PC-3 (cell line): ENCODE results near the gene TOMM34. TPM values are rescaled to one million over a fixed set of nuclear protein-coding genes. Genes with fewer than 3 reads are reported as not detected.

Experiments used
- ATAC-seq: fragments of 200-7000 bp; cut with Tn5 transposase; 2 replicates; pipeline ENCODE4 v1.9.1; 2020; ENCODE audit warnings: mild to moderate bottlenecking, moderate library complexity
- BruUV-seq: library from RNA; stranded (reverse); fragments of 400-500 nt; replicated peaks from 2 replicates; lab custom pipeline; 2021; lab: Mats Ljungman, UMichigan
- CTCF ChIA-PET: fragments of 300-600 bp; sonication (Branson Sonifier 250); formaldehyde crosslinking; loops from one replicate; lab custom pipeline; 2022; ENCODE audit warnings: antibody characterized with exemption; lab: Charles Lee
- POLR2A ChIA-PET: fragments of 300-600 bp; sonication (Branson Sonifier 250); formaldehyde crosslinking; loops from one replicate; lab custom pipeline; 2022; ENCODE audit warnings: antibody characterized with exemption; ENCODE audit not compliant: unreplicated experiment; lab: Charles Lee
- DNase-seq: peaks from one replicate; pipeline ENCODE4 v3.0.0-alpha.2; 2015
- H2AFZ ChIP-seq: fragments of 300-600 bp; sonication (generic); 2 replicates; pipeline ENCODE4 v1.6.0; 2016; ENCODE audit warnings: antibody characterized with exemption, low read length
- H3F3A ChIP-seq: fragments of 300-600 bp; sonication (generic); one replicate; pipeline ENCODE4 v1.6.0; 2017; ENCODE audit warnings: antibody characterized with exemption, low read length, control low read depth, mild to moderate bottlenecking; ENCODE audit not compliant: unreplicated experiment
- H3K27ac ChIP-seq: fragments of 300-600 bp; sonication (generic); 2 replicates; pipeline ENCODE4 v1.5.1; 2016; ENCODE audit warnings: mild to moderate bottlenecking, low read length
- H3K27me3 ChIP-seq: fragments of 300-600 bp; sonication (generic); 2 replicates; pipeline ENCODE4 v1.6.1; 2016; ENCODE audit warnings: low read length, mixed read lengths
- H3K36me3 ChIP-seq: fragments of 300-600 bp; sonication (generic); 2 replicates; pipeline ENCODE4 v1.6.1; 2016; ENCODE audit warnings: low read depth, mixed run types, low read length, mixed read lengths
- H3K4me1 ChIP-seq: fragments of 300-600 bp; sonication (generic); 2 replicates; pipeline ENCODE4 v1.5.1; 2016; ENCODE audit warnings: low read length; ENCODE audit not compliant: insufficient read depth
- H3K4me2 ChIP-seq: fragments of 300-600 bp; sonication (generic); 2 replicates; pipeline ENCODE4 v1.6.0; 2016; ENCODE audit warnings: low read length
- H3K4me3 ChIP-seq: fragments of 300-600 bp; sonication (generic); 2 replicates; pipeline ENCODE4 v1.5.1; 2016; ENCODE audit warnings: mild to moderate bottlenecking, low read length, mixed read lengths
- H3K79me2 ChIP-seq: fragments of 300-600 bp; sonication (generic); 2 replicates; pipeline ENCODE4 v1.6.1; 2017; ENCODE audit warnings: low read length, mixed read lengths
- H3K9ac ChIP-seq: fragments of 300-600 bp; sonication (generic); 2 replicates; pipeline ENCODE4 v1.6.0; 2016; ENCODE audit warnings: mild to moderate bottlenecking, low read length
- H3K9me2 ChIP-seq: fragments of 300-600 bp; sonication (generic); replicated peaks from 2 replicates; pipeline ENCODE4 v1.6.1; 2016; ENCODE audit warnings: mixed run types, low read length, mixed read lengths
- H3K9me3 ChIP-seq: fragments of 300-600 bp; sonication (generic); 2 replicates; pipeline ENCODE4 v1.6.1; 2016; ENCODE audit warnings: low read length, mixed read lengths
- H4K20me1 ChIP-seq: fragments of 300-600 bp; sonication (generic); 2 replicates; pipeline ENCODE4 v1.6.1; 2016; ENCODE audit warnings: low read length, mixed read lengths
- EZH2 ChIP-seq: fragments of 300-600 bp; sonication (generic); IDR thresholded peaks from one replicate; pipeline ENCODE4 v1.6.1; 2017; ENCODE audit warnings: antibody characterized with exemption, mild to moderate bottlenecking, low read length; ENCODE audit not compliant: unreplicated experiment
- EZH2phosphoT487 ChIP-seq: fragments of 300-600 bp; sonication (generic); IDR thresholded peaks from 2 replicates; pipeline ENCODE4 v1.6.1; 2018; ENCODE audit warnings: mild to moderate bottlenecking, antibody characterized with exemption, low read length, borderline replicate concordance
- intact Hi-C: fragments of 100-400 bp; cut with micrococcal nuclease; formaldehyde crosslinking; loops from 2 replicates; pipeline ENCODE4 v1.9.0; 2023
- total RNA-seq: library from RNA; depleted of rRNA; stranded (reverse); fragments of >200 nt; gene quantifications from 2 replicates; pipeline ENCODE4 v1.2.3, GENCODE V29; 2014
- TF ChIP-seq, protein P1 (sequence below): fragments of 300-600 bp; sonication (generic); conservative IDR thresholded peaks from 2 replicates; pipeline ENCODE4 v1.5.1; 2017; ENCODE audit warnings: antibody characterized with exemption, low read depth, mild to moderate bottlenecking, low read length

TOMM34 gene
- total RNA-seq, 1 experiment from 2014 or later = 120 TPM

DNA sequence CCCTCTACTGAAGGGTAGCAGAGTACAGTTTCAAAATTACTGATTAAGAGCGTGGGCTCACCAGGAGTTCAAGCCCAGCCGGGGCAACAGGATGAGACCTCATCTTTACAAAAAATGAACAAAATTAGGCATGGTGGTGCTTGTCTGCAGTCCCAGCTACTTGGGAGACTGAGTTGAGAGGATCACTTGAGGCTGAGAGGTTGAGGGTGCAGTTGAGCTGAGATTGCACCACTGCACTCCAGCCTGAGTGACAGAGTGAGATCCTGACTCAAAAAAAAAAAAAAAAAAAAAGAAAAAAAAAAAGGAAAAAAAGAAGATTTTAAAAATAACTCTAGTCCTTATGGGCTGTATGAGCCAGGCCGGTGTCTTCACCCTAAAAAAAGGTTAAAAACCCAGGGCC lies 31.6 kb downstream of the TOMM34 start:
- intact Hi-C loops = no loop called here

DNA sequence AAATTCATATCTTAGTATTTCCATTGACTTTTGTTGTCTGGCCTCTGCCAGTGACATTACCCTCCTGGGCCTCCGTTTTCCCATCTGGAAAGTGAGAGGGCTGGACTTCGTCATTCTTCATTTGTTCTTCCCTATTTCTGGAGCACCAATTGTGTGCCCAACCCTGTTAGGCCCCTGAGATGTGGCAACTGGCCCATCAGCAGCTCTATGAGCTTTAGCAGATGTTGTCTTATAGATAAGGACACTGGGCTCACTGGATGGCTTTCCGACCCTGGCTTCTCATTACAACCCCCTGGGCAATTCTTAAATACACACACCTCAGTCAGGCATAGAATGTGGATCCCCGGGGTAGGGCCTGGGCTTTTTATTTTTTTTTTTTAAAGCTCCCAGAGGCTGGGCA lies 35.7 kb downstream of the TOMM34 start:
- intact Hi-C loops = no loop called here
- no peaks in the 10 kb centered on the region for H3K27me3 ChIP-seq
- no peak overlapping the region for H3K4me2 ChIP-seq
- no peaks in the 10 kb centered on the region for H3K4me1 ChIP-seq
- H3F3A ChIP-seq = no peaks in the 10 kb centered on the region
- TF ChIP-seq, protein P1, sequence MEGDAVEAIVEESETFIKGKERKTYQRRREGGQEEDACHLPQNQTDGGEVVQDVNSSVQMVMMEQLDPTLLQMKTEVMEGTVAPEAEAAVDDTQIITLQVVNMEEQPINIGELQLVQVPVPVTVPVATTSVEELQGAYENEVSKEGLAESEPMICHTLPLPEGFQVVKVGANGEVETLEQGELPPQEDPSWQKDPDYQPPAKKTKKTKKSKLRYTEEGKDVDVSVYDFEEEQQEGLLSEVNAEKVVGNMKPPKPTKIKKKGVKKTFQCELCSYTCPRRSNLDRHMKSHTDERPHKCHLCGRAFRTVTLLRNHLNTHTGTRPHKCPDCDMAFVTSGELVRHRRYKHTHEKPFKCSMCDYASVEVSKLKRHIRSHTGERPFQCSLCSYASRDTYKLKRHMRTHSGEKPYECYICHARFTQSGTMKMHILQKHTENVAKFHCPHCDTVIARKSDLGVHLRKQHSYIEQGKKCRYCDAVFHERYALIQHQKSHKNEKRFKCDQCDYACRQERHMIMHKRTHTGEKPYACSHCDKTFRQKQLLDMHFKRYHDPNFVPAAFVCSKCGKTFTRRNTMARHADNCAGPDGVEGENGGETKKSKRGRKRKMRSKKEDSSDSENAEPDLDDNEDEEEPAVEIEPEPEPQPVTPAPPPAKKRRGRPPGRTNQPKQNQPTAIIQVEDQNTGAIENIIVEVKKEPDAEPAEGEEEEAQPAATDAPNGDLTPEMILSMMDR = no peak
- TF ChIP-seq EZH2 (no peak), EZH2phosphoT487 (no peak)
- no peak overlapping the region for H2AFZ ChIP-seq
- H3K79me2 ChIP-seq = no peaks in the 10 kb centered on the region
- no peak overlapping the region for H3K4me3 ChIP-seq
- ChIA-PET CTCF (no interaction called here), POLR2A (no interaction called here)
- H3K36me3 ChIP-seq = peaks cover 11% of the 10 kb centered on the region
- H3K9me3 ChIP-seq = no peaks in the 10 kb centered on the region
- H3K9ac ChIP-seq = no peak overlapping the region
- no TSS peak for BruUV-seq
- H3K9me2 ChIP-seq = no peaks in the 10 kb centered on the region
- H3K27ac ChIP-seq = no peak overlapping the region
- no peaks in the 10 kb centered on the region for H4K20me1 ChIP-seq
- DNase-seq (no peak), ATAC-seq (no peak)

More for the DNA sequence above, 31.6 kb downstream of the TOMM34 start:
- no peaks in the 10 kb centered on the region for H3K9me3 ChIP-seq
- no TSS peak for BruUV-seq
- H3F3A ChIP-seq = no peaks in the 10 kb centered on the region
- no peak for TF ChIP-seq EZH2
- no peak for TF ChIP-seq EZH2phosphoT487
- TF ChIP-seq, protein P1 = no peak
- H2AFZ ChIP-seq = no peak overlapping the region
- ChIA-PET POLR2A (no interaction called here), CTCF (no interaction called here)
- H4K20me1 ChIP-seq = no peaks in the 10 kb centered on the region
- no peak overlapping the region for H3K4me3 ChIP-seq
- no peaks in the 10 kb centered on the region for H3K4me1 ChIP-seq
- no peak overlapping the region for H3K9ac ChIP-seq
- no peak overlapping the region for H3K4me2 ChIP-seq
- peaks cover 25% of the 10 kb centered on the region for H3K36me3 ChIP-seq
- no peak overlapping the region for H3K27ac ChIP-seq
- DNase-seq (no peak), ATAC-seq (no peak)
- no peaks in the 10 kb centered on the region for H3K79me2 ChIP-seq
- H3K27me3 ChIP-seq = no peaks in the 10 kb centered on the region
- H3K9me2 ChIP-seq = no peaks in the 10 kb centered on the region

DNA sequence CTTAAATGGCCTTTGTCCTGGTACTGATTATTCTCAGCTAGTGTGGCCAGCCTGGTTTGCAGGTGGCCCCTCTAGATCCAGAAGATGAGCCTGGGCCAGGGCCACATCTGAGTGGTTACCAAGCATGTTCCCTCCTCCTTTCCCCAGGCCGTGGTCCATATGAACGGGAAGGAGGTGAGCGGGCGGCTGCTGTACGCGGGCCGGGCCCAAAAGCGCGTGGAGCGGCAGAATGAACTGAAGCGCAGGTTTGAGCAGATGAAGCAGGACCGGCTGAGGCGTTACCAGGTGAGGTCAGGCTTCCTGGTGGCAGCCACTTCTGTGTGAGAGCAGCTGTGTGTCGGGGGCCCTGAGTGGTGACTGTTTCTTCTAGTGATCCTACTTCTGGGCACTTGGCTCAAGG lies 38.8 kb downstream of the TOMM34 start:
- CTCF ChIA-PET = no interaction called here
- no peaks in the 10 kb centered on the region for H3K9me2 ChIP-seq
- no peak overlapping the region for H3K4me2 ChIP-seq
- H3K27ac ChIP-seq = no peak overlapping the region
- BruUV-seq = no TSS peak
- H3K4me3 ChIP-seq = no peak overlapping the region
- H2AFZ ChIP-seq = no peak overlapping the region
- H3K79me2 ChIP-seq = no peaks in the 10 kb centered on the region
- DNase-seq = no peak
- H3K9ac ChIP-seq = no peak overlapping the region
- intact Hi-C loops = no loop called here
- POLR2A ChIA-PET = no interaction called here
- ATAC-seq = no peak
- TF ChIP-seq EZH2 (no peak), EZH2phosphoT487 (no peak)
- TF ChIP-seq, protein P1 = no peak
- H3K36me3 ChIP-seq = peaks cover 19% of the 10 kb centered on the region
- no peaks in the 10 kb centered on the region for H3K27me3 ChIP-seq
- H4K20me1 ChIP-seq = no peaks in the 10 kb centered on the region
- H3K9me3 ChIP-seq = no peaks in the 10 kb centered on the region
- H3F3A ChIP-seq = no peaks in the 10 kb centered on the region
- H3K4me1 ChIP-seq = no peaks in the 10 kb centered on the region
